A549 treated with AZD2906 at 1 μM for 4 hours (cell line): ENCODE results near the gene PDS5A. TPM values are rescaled to one million over a fixed set of nuclear protein-coding genes. Genes with fewer than 3 reads are reported as not detected.

ENCODE experiments used
- total RNA-seq: library from RNA; stranded (reverse); fragments of 200-300 nt; extraction: Qiagen RNA extraction; gene quantifications from 5 replicates; pipeline ENCODE4 v1.2.3, GENCODE V29; 2022

The PDS5A gene, protein sequence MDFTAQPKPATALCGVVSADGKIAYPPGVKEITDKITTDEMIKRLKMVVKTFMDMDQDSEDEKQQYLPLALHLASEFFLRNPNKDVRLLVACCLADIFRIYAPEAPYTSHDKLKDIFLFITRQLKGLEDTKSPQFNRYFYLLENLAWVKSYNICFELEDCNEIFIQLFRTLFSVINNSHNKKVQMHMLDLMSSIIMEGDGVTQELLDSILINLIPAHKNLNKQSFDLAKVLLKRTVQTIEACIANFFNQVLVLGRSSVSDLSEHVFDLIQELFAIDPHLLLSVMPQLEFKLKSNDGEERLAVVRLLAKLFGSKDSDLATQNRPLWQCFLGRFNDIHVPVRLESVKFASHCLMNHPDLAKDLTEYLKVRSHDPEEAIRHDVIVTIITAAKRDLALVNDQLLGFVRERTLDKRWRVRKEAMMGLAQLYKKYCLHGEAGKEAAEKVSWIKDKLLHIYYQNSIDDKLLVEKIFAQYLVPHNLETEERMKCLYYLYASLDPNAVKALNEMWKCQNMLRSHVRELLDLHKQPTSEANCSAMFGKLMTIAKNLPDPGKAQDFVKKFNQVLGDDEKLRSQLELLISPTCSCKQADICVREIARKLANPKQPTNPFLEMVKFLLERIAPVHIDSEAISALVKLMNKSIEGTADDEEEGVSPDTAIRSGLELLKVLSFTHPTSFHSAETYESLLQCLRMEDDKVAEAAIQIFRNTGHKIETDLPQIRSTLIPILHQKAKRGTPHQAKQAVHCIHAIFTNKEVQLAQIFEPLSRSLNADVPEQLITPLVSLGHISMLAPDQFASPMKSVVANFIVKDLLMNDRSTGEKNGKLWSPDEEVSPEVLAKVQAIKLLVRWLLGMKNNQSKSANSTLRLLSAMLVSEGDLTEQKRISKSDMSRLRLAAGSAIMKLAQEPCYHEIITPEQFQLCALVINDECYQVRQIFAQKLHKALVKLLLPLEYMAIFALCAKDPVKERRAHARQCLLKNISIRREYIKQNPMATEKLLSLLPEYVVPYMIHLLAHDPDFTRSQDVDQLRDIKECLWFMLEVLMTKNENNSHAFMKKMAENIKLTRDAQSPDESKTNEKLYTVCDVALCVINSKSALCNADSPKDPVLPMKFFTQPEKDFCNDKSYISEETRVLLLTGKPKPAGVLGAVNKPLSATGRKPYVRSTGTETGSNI (N-terminal part only)
- total RNA-seq: 23.0 to 29.4 TPM (median 27.1 TPM) in 5 replicates

DNA sequence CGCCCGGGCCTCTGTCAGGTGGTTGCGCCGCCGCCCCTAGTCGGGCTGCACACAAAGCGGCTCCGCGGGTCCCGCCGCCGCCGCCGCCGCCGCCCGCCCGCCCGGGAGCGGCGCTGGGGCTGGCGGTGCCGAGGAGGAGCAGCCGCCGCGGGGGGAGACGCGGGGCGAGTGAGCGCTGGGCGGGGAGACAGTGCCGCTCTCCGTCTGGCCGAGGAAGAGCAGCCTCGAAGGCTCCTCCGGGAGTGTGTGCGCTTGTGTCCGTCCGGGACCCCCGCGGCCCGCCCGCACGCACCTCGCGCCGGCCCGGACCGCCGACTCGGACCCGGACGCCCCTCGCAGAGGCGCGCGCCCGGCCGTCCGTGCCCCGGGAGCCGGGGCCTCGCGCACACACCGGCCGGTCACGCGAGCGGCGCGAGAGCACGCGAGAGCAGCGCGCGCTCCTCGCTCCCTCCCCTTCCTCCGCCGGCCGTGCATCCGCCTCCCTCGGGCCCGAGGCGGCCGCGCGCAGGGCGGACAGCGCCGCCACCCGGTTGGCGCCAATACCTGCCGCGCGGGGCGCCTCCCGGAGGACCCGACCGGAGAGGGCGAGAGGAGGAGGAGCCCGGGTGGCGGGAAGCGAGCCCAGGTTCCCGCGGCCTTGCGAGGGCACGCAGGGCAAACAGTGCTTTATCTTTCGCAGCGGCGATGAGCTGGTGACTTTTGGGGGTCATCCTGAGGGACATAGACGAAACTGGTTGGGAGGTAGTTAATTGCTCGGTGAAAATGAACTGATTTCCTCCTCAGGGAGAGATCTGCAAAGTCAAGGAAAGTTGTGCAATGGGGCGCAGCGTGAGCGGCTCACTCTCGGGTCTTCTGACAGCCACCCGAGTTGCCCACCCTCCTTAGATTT is at the start of gene PDS5A:
Gene PDS5A, minus strand, starts transcription at position 423 of the 889 bp plus-strand sequence. CDS start 1,334 bp downstream, outside the sequence.

Other genes starting within 250 kb of the PDS5A start
- 2.0 to 4.1 TPM (median 2.6 TPM) in 5 replicates for gene N4BP2, start 78.9 kb upstream of the PDS5A start, total RNA-seq
- 0.10 to 0.28 TPM (median 0.17 TPM) in 5 replicates for gene RHOH, start 219.1 kb upstream of the PDS5A start, total RNA-seq